ENCODE results near the gene PTPN1.

DNA sequence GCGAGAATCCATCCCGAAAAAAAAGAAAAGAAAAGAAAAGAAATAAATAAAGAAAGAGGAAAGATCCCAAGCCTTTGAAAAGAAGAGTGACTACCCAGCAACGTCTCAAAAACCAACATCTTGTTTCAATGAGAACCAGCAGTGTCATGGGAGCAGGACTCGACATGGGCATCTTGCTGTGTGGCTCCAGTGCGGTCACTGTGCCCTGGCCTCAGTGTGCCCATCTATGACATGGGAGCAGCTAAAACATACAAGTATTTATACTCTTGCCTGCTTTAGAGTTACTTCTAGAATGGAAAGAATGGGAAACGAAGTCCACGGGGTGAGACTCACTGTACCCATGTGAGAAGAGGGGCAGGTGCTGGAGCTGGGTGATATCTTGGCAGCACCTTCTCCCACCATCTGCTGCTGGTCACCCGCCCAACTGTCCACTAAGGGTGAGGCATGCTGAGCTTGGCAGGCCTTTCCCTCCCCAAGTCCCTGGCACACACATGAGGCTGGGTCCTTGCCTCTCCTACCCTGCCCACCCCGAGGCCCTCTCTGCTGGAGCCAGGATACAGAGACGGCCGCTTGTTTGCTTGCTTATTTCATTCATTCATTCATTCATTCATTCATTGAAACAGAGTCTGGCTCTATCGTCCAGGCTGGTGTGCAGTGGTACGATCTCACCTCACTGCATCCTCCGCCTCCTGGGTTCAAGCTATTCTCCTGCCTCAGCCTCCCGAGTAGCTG lies 103.4 kb downstream of the PTPN1 start:
- no peak for TF ChIP-seq EZH2 (IDR thresholded peaks at IDR 0.05; ENCODE audit: borderline replicate concordance, low read depth, low read length, severe bottlenecking)
- TF ChIP-seq CTCF (IDR thresholded peaks at IDR 0.05; ENCODE audit: extremely low read depth in 1 of 2, insufficient read depth in 1 of 2, low read depth in 1 of 2, low read length in 2 of 2): no peak
- no peak for TF ChIP-seq POLR2A (IDR thresholded peaks at IDR 0.05; ENCODE audit: low read depth, low read length)
- TF ChIP-seq MYC (IDR thresholded peaks at IDR 0.05; ENCODE audit: low read depth, low read length): no peak
- no peak for TF ChIP-seq JUN (IDR thresholded peaks at IDR 0.05; ENCODE audit: borderline replicate concordance, insufficient read depth, insufficient read length, low read depth)
- TF ChIP-seq, protein P1, sequence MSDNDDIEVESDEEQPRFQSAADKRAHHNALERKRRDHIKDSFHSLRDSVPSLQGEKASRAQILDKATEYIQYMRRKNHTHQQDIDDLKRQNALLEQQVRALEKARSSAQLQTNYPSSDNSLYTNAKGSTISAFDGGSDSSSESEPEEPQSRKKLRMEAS (IDR thresholded peaks at IDR 0.05; ENCODE audit: insufficient read depth, insufficient read length): no peak
- TF ChIP-seq POLR2AphosphoS5 (IDR thresholded peaks at IDR 0.05; ENCODE audit: insufficient read depth, low read depth, low read length): no peak
- TF ChIP-seq GATA2 (IDR thresholded peaks at IDR 0.05; ENCODE audit: insufficient read depth, insufficient read length, low read depth, low read length): no peak
- no peak for TF ChIP-seq FOS (IDR thresholded peaks at IDR 0.05; ENCODE audit: borderline replicate concordance, insufficient read depth, low read length)

Measured in endothelial cell of umbilical vein (primary cell).